Liver (tissue), 9 donors: Measurements from ENCODE around the gene TLX3. TPM values are rescaled to one million over a fixed set of nuclear protein-coding genes. Genes with fewer than 3 reads are reported as not detected.

Source experiments
- DNase-seq: peaks from one replicate; pipeline ENCODE4 v3.0.0-alpha.2; 2017; ENCODE audit warnings: low spot score
- H3K27ac ChIP-seq, 2 donors: one replicate each; pipeline ENCODE4 v1.7.0; 2013; ENCODE audit warnings: inconsistent platforms in 2 of 2, low read length in 2 of 2, control low read depth in 1 of 2, low read depth in 1 of 2, mild to moderate bottlenecking in 1 of 2
- H3K27me3 ChIP-seq, 4 donors: one replicate each; pipeline versions ENCODE4 v1.6.1 to v1.7.0; 2013; ENCODE audit warnings: low read length in 3 of 4, inconsistent platforms in 1 of 4, mild to moderate bottlenecking in 1 of 4, moderate library complexity in 1 of 4; ENCODE audit not compliant: control insufficient read depth in 4 of 4, insufficient read depth in 4 of 4
- H3K36me3 ChIP-seq, 4 donors: one replicate each; pipeline versions ENCODE4 v1.6.1 to v1.7.0; 2013; ENCODE audit warnings: low read length in 3 of 4, mild to moderate bottlenecking in 3 of 4, low read depth in 1 of 4, moderate library complexity in 1 of 4; ENCODE audit not compliant: control insufficient read depth in 4 of 4, insufficient read depth in 3 of 4
- H3K4me1 ChIP-seq, 4 donors: one replicate each; pipeline versions ENCODE4 v1.6.1 to v1.7.0; 2013; ENCODE audit warnings: low read length in 3 of 4, mild to moderate bottlenecking in 3 of 4, moderate library complexity in 1 of 4; ENCODE audit not compliant: control insufficient read depth in 4 of 4, insufficient read depth in 4 of 4
- H3K4me3 ChIP-seq, 3 donors: one replicate each; pipeline versions ENCODE4 v1.6.1 to v1.7.0; 2013; ENCODE audit warnings: low read length in 3 of 3, control low read depth in 1 of 3, low read depth in 1 of 3, mild to moderate bottlenecking in 1 of 3
- H3K9ac ChIP-seq, 2 donors: one replicate each; pipeline ENCODE4 v1.7.0; 2013; ENCODE audit warnings: low read length in 2 of 2, mild to moderate bottlenecking in 2 of 2, moderate library complexity in 2 of 2, control low read depth in 1 of 2, low read depth in 1 of 2
- H3K9me3 ChIP-seq, 4 donors: one replicate each; pipeline versions ENCODE4 v1.6.1 to v1.7.0; 2013; ENCODE audit warnings: low read length in 3 of 4; ENCODE audit not compliant: control insufficient read depth in 4 of 4
- CTCF ChIP-seq: fragments of 150-350 bp; IDR thresholded peaks from 2 replicates; pipeline ENCODE4 v1.5.1; 2017; ENCODE audit warnings: improper control_type of control experiment, low read depth, low read length; ENCODE audit not compliant: missing input control
- EGR1 ChIP-seq, 2 donors: IDR thresholded peaks; 2 replicates each; pipeline ENCODE4 v1.6.1; 2016 to 2018; ENCODE audit warnings: antibody characterized with exemption in 2 of 2, low read depth in 2 of 2
- FOXA1 ChIP-seq: IDR thresholded peaks from 2 replicates; pipeline ENCODE4 v1.6.1; 2016; ENCODE audit warnings: antibody characterized with exemption
- FOXA2 ChIP-seq: IDR thresholded peaks from 2 replicates; pipeline ENCODE4 v1.6.1; 2016; ENCODE audit warnings: antibody characterized with exemption
- GABPA ChIP-seq, 2 donors: IDR thresholded peaks in 1 of 2; conservative IDR thresholded peaks in 1 of 2; 2 replicates each; pipeline ENCODE4 v1.6.1; 2016; ENCODE audit warnings: antibody characterized with exemption in 2 of 2, mild to moderate bottlenecking in 1 of 2, moderate library complexity in 1 of 2
- HNF4A ChIP-seq, 2 donors: conservative IDR thresholded peaks; 2 replicates each; pipeline ENCODE4 v1.6.1; 2016; ENCODE audit warnings: antibody characterized with exemption in 2 of 2, mild to moderate bottlenecking in 2 of 2
- HNF4G ChIP-seq: IDR thresholded peaks from 2 replicates; pipeline ENCODE4 v1.6.1; 2016; ENCODE audit warnings: antibody characterized with exemption
- JUND ChIP-seq, 2 donors: IDR thresholded peaks; 2 replicates each; pipeline ENCODE4 v1.6.1; 2016; ENCODE audit warnings: antibody characterized with exemption in 2 of 2
- NR2F2 ChIP-seq: IDR thresholded peaks from 2 replicates; pipeline ENCODE4 v1.6.1; 2016; ENCODE audit warnings: antibody characterized with exemption
- RAD21 ChIP-seq, 2 donors: IDR thresholded peaks; 2 replicates each; pipeline ENCODE4 v1.6.1; 2016; ENCODE audit warnings: antibody characterized with exemption in 2 of 2, mild to moderate bottlenecking in 2 of 2
- RXRA ChIP-seq, 2 donors: IDR thresholded peaks; 2 replicates each; pipeline ENCODE4 v1.6.1; 2017 to 2018; ENCODE audit warnings: antibody characterized with exemption in 2 of 2, mild to moderate bottlenecking in 1 of 2
- SP1 ChIP-seq: IDR thresholded peaks from 2 replicates; pipeline ENCODE4 v1.6.1; 2018; ENCODE audit warnings: antibody characterized with exemption, mild to moderate bottlenecking
- TAF1 ChIP-seq: conservative IDR thresholded peaks from 2 replicates; pipeline ENCODE4 v1.6.1; 2016; ENCODE audit warnings: antibody characterized with exemption, mild to moderate bottlenecking
- YY1 ChIP-seq: IDR thresholded peaks from 2 replicates; pipeline ENCODE4 v1.6.1; 2016; ENCODE audit warnings: antibody characterized with exemption, mild to moderate bottlenecking
- ZBTB33 ChIP-seq: IDR thresholded peaks from 2 replicates; pipeline ENCODE4 v1.6.1; 2016; ENCODE audit warnings: antibody characterized with exemption
- WGBS: extraction: QIAGEN DNeasy Blood & Tissue Kit; methylation state at CpG from one replicate; pipeline ENCODE4 v1.1.7; 2013; 5-methylcytosine and 5-hydroxymethylcytosine counted together
- polyA plus RNA-seq, 2 donors: library from polyadenylated mRNA; stranded (reverse) in 1 of 2; unstranded in 1 of 2; fragments of 200-250 nt in 1 of 2; fragments of >200 nt in 1 of 2; fragmentation: Nextera tagmentation in 1 of 2; extraction: Ambion mirVana in 1 of 2; gene quantifications; one replicate each; pipeline versions ENCODE4 v1.2.1 to v1.2.3, GENCODE V29; 2013 to 2015
- total RNA-seq, 2 donors: library from RNA; depleted of rRNA; stranded (reverse); fragments of >200 nt; gene quantifications; one replicate each; pipeline ENCODE4 v1.2.3, GENCODE V29; 2014
- TF ChIP-seq, protein P1 (sequence below): IDR thresholded peaks from 2 replicates; pipeline ENCODE4 v1.6.1; 2016; ENCODE audit warnings: antibody characterized with exemption
- TF ChIP-seq, protein P2 (sequence below): IDR thresholded peaks from 2 replicates; pipeline ENCODE4 v1.6.1; 2016; ENCODE audit warnings: antibody characterized with exemption, mild to moderate bottlenecking
- TF ChIP-seq, protein P3 (sequence below): IDR thresholded peaks from 2 replicates; pipeline ENCODE4 v1.6.1; 2016; ENCODE audit warnings: antibody characterized with exemption
- donor health status: healthy.
- donor health status: healthy.
- donor health status: healthy.
- donor health status: healthy.
- donor health status: healthy.

TLX3 gene
- total and polyA plus RNA-seq, 4 donors: not detected

DNA sequence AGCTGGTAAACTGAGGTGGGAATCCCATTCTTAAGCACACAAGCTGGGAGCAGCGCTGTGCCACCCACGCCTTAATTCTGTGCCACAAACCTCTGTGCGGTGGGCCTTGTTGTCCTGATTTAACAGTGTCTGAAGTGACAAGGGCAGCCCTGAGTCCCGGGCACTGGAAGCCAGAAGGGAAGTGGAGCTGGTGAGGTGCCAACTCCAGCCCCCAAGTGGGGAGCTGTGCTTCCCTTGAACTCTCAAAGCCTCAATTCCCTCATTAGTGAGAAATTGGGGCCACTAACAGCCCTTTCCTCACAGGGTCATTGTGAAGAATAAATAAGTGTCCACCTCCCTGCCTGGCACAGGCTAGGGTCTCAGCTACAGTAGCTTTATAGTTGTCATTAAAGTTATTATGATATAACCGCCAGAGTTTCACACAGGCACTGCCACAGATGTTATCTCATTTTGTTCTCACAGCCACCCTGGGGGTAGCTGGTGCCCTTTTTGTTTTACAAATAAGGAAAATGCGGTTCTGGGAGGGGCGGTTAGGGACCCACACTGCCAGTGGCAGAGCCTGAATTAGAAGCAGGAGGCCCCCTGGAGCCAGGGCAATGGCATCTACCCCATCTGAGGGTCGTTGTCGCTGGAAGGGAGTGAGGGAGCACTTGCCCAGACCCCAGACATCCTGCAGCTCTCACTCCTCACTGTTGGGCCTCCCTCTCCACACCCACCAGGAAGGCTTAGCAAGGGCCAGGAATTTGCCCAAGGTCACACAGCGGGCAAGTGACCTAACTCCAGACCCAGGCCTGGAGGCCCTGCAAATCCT is 2.1 kb upstream of the TLX3 start:
- no peak for DNase-seq
- H3K36me3 ChIP-seq: no peaks in the 10 kb centered on the region
- no peak for TF ChIP-seq SP1
- no peak for TF ChIP-seq EGR1 (IDR thresholded peaks at IDR 0.05; ENCODE audit: low read depth in 2 of 2)
- no peak for TF ChIP-seq GABPA (IDR thresholded peaks at IDR 0.05 in 1 of 2, conservative IDR thresholded peaks at IDR 0.05 in 1 of 2)
- TF ChIP-seq NR2F2: no peak
- TF ChIP-seq RXRA (IDR thresholded peaks at IDR 0.05): no peak
- TF ChIP-seq FOXA1: no peak
- peaks cover 0 to 10% (median 0%) of the 10 kb centered on the region in 4 donors for H3K9me3 ChIP-seq
- 22% methylated on average over 10 of the region's 10 CpGs for WGBS
- no peak overlapping the region for H3K9ac ChIP-seq
- no peak overlapping the region for H3K4me3 ChIP-seq
- peaks cover 8 to 30% (median 12%) of the 10 kb centered on the region in 4 donors for H3K4me1 ChIP-seq
- no peak overlapping the region for H3K27ac ChIP-seq
- peaks cover 13 to 18% (median 16%) of the 10 kb centered on the region in 4 donors for H3K27me3 ChIP-seq

GRCh38 chr5:171307789-171308452 is 1.1 kb upstream of the TLX3 start:
- Histone ChIP-seq H3K36me3 (no peaks in the 10 kb centered on the region), H3K9ac (no peak overlapping the region), H3K27me3 (peaks cover 17 to 22% (median 18%) of the 10 kb centered on the region in 4 donors), H3K4me1 (peaks cover 9 to 37% (median 16%) of the 10 kb centered on the region in 4 donors), H3K4me3 (no peak overlapping the region), H3K9me3 (peaks cover 0 to 10% (median 0%) of the 10 kb centered on the region in 4 donors), H3K27ac (no peak overlapping the region)
- DNase-seq: no peak
- TF ChIP-seq JUND (IDR thresholded peaks at IDR 0.05) (no peak), SP1 (no peak), YY1 (no peak), FOXA2 (no peak), TAF1 (no peak), FOXA1 (no peak), RAD21 (IDR thresholded peaks at IDR 0.05) (no peak), RXRA (IDR thresholded peaks at IDR 0.05) (no peak), NR2F2 (no peak), HNF4G (no peak), CTCF (no peak), ZBTB33 (no peak), HNF4A (conservative IDR thresholded peaks at IDR 0.05) (no peak), GABPA (IDR thresholded peaks at IDR 0.05 in 1 of 2, conservative IDR thresholded peaks at IDR 0.05 in 1 of 2) (no peak)
- TF ChIP-seq, protein P1, sequence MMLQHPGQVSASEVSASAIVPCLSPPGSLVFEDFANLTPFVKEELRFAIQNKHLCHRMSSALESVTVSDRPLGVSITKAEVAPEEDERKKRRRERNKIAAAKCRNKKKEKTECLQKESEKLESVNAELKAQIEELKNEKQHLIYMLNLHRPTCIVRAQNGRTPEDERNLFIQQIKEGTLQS: no peak
- TF ChIP-seq, protein P2, sequence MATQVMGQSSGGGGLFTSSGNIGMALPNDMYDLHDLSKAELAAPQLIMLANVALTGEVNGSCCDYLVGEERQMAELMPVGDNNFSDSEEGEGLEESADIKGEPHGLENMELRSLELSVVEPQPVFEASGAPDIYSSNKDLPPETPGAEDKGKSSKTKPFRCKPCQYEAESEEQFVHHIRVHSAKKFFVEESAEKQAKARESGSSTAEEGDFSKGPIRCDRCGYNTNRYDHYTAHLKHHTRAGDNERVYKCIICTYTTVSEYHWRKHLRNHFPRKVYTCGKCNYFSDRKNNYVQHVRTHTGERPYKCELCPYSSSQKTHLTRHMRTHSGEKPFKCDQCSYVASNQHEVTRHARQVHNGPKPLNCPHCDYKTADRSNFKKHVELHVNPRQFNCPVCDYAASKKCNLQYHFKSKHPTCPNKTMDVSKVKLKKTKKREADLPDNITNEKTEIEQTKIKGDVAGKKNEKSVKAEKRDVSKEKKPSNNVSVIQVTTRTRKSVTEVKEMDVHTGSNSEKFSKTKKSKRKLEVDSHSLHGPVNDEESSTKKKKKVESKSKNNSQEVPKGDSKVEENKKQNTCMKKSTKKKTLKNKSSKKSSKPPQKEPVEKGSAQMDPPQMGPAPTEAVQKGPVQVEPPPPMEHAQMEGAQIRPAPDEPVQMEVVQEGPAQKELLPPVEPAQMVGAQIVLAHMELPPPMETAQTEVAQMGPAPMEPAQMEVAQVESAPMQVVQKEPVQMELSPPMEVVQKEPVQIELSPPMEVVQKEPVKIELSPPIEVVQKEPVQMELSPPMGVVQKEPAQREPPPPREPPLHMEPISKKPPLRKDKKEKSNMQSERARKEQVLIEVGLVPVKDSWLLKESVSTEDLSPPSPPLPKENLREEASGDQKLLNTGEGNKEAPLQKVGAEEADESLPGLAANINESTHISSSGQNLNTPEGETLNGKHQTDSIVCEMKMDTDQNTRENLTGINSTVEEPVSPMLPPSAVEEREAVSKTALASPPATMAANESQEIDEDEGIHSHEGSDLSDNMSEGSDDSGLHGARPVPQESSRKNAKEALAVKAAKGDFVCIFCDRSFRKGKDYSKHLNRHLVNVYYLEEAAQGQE: no peak
- TF ChIP-seq, protein P3, sequence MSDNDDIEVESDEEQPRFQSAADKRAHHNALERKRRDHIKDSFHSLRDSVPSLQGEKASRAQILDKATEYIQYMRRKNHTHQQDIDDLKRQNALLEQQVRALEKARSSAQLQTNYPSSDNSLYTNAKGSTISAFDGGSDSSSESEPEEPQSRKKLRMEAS: no peak
- WGBS: 19% methylated on average over 42 of the region's 42 CpGs
